ENCODE results near the gene INPP4B. TPM values are rescaled to one million over a fixed set of nuclear protein-coding genes. Genes with fewer than 3 reads are reported as not detected.

The INPP4B gene
- polyA plus RNA-seq, 1 of the 3 experiments (the other 2 are of a cell fraction): 0.08 TPM

- Histone ChIP-seq H3K9me3 (no peaks in the 10 kb centered on the region), H3K4me2 (no peak overlapping the region), H3K36me3 (replicated peaks in 1 of 2; ENCODE audit: control insufficient read depth in 1 of 2, insufficient read depth in 2 of 2, low read length in 1 of 2) (no peaks in the 10 kb centered on the region)
These were observed 44.1 kb downstream of the INPP4B start for GRCh38 chr4:142801966-142802365.

DNA sequence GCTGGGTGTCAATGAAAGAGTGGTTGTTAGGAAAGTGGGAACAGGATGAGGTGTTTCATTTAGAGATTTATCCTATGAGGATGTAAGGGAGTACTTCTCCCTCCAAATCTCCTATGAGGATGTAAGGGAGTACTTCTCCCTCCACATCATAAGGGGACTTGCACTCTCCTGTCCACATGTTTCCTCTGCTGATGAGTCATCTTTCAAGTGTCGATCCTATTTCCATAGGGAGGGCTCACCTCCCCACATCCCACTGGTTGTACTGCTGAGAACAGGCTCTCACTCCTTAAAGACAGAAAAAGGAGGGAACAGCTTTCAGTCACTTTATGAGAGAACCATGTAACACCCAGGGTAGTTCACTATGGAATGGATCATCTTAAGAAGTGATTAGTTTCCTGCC is 65.0 kb downstream of the INPP4B start:
- no peak overlapping the region for H3K4me3 ChIP-seq (ENCODE audit: low read depth in 2 of 2, low read length in 1 of 2)
- H3K4me1 ChIP-seq (ENCODE audit: control insufficient read depth in 1 of 2, insufficient read depth in 2 of 2, low read depth in 1 of 2, low read length in 1 of 2): no peaks in the 10 kb centered on the region
- no peaks in the 10 kb centered on the region for H3K36me3 ChIP-seq (replicated peaks in 1 of 2; ENCODE audit: control insufficient read depth in 1 of 2, insufficient read depth in 2 of 2, low read length in 1 of 2)
- DNase-seq: no peak
- no peaks in the 10 kb centered on the region for H3K9me2 ChIP-seq
- H2AFZ ChIP-seq (ENCODE audit: low read depth): no peak overlapping the region
- POLR2A ChIA-PET: no interaction called here
- CTCF ChIA-PET: interaction anchor here (0.6 kb wide), 1 partner anchor 371 kb away, joined by 3 read pairs; no protein-coding TSS in a partner anchor
- H3K79me2 ChIP-seq (ENCODE audit: insufficient read depth): no peaks in the 10 kb centered on the region
- WGBS (ENCODE audit: low lambda C conversion rate): 33% methylated on average over 1 of the region's 1 CpG
- no peak overlapping the region for H3K27ac ChIP-seq (ENCODE audit: low read depth in 2 of 2, low read length in 1 of 2)
- H3K9ac ChIP-seq: no peak overlapping the region
- H3K4me2 ChIP-seq: no peak overlapping the region
- H3K9me3 ChIP-seq: no peaks in the 10 kb centered on the region
- no peaks in the 10 kb centered on the region for H3K27me3 ChIP-seq (ENCODE audit: insufficient read depth)
- H3F3A ChIP-seq (replicated peaks; ENCODE audit: insufficient read depth): no peaks in the 10 kb centered on the region
- no peaks in the 10 kb centered on the region for H4K20me1 ChIP-seq (ENCODE audit: insufficient read depth)
- TF ChIP-seq, protein P1, sequence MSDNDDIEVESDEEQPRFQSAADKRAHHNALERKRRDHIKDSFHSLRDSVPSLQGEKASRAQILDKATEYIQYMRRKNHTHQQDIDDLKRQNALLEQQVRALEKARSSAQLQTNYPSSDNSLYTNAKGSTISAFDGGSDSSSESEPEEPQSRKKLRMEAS (IDR thresholded peaks at IDR 0.05; ENCODE audit: low read depth): no peak
- TF ChIP-seq JUND (IDR thresholded peaks at IDR 0.05) (no peak), POLR2AphosphoS5 (IDR thresholded peaks at IDR 0.05; ENCODE audit: low read depth, low read length) (no peak), GABPA (IDR thresholded peaks at IDR 0.05; ENCODE audit: low read depth) (no peak), ZBTB33 (IDR thresholded peaks at IDR 0.05; ENCODE audit: borderline replicate concordance, low read depth) (no peak), TEAD4 (IDR thresholded peaks at IDR 0.05; ENCODE audit: borderline replicate concordance, insufficient read depth) (no peak), FOXJ3 (CRISPR knock-in tag; IDR thresholded peaks at IDR 0.05) (no peak), RAD21 (IDR thresholded peaks at IDR 0.05; ENCODE audit: low read length) (no peak), YY1 (IDR thresholded peaks at IDR 0.05; ENCODE audit: low read depth) (no peak), NFIC (IDR thresholded peaks at IDR 0.05; ENCODE audit: borderline replicate concordance) (no peak), ELF1 (IDR thresholded peaks at IDR 0.05) (no peak), EP300 (IDR thresholded peaks at IDR 0.05; ENCODE audit: borderline replicate concordance in 1 of 2, low read depth in 1 of 2, low read length in 1 of 2) (no peak)

More at GRCh38 chr4:142801966-142802365, 44.1 kb downstream of the INPP4B start:
- TF ChIP-seq EP300 (IDR thresholded peaks at IDR 0.05; ENCODE audit: borderline replicate concordance in 1 of 2, low read depth in 1 of 2, low read length in 1 of 2): no peak
- no peak for TF ChIP-seq FOXM1 (IDR thresholded peaks at IDR 0.05; ENCODE audit: low read depth)
- no peak for TF ChIP-seq CHD2 (IDR thresholded peaks at IDR 0.05; ENCODE audit: low read length, partially characterized antibody)
- TF ChIP-seq POLR2AphosphoS5 (IDR thresholded peaks at IDR 0.05; ENCODE audit: low read depth, low read length): no peak
- TF ChIP-seq SMC3 (IDR thresholded peaks at IDR 0.05; ENCODE audit: low read depth, low read length): no peak
- TF ChIP-seq, protein P1 (IDR thresholded peaks at IDR 0.05; ENCODE audit: low read depth): no peak
- TF ChIP-seq NFIC (IDR thresholded peaks at IDR 0.05; ENCODE audit: borderline replicate concordance): no peak
- TF ChIP-seq, protein P2, sequence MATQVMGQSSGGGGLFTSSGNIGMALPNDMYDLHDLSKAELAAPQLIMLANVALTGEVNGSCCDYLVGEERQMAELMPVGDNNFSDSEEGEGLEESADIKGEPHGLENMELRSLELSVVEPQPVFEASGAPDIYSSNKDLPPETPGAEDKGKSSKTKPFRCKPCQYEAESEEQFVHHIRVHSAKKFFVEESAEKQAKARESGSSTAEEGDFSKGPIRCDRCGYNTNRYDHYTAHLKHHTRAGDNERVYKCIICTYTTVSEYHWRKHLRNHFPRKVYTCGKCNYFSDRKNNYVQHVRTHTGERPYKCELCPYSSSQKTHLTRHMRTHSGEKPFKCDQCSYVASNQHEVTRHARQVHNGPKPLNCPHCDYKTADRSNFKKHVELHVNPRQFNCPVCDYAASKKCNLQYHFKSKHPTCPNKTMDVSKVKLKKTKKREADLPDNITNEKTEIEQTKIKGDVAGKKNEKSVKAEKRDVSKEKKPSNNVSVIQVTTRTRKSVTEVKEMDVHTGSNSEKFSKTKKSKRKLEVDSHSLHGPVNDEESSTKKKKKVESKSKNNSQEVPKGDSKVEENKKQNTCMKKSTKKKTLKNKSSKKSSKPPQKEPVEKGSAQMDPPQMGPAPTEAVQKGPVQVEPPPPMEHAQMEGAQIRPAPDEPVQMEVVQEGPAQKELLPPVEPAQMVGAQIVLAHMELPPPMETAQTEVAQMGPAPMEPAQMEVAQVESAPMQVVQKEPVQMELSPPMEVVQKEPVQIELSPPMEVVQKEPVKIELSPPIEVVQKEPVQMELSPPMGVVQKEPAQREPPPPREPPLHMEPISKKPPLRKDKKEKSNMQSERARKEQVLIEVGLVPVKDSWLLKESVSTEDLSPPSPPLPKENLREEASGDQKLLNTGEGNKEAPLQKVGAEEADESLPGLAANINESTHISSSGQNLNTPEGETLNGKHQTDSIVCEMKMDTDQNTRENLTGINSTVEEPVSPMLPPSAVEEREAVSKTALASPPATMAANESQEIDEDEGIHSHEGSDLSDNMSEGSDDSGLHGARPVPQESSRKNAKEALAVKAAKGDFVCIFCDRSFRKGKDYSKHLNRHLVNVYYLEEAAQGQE (IDR thresholded peaks at IDR 0.05; ENCODE audit: low read depth, low read length): no peak
- no peak overlapping the region for H2AFZ ChIP-seq (ENCODE audit: low read depth)
- no peaks in the 10 kb centered on the region for H3F3A ChIP-seq (replicated peaks; ENCODE audit: insufficient read depth)
- 86% methylated on average over 2 of the region's 2 CpGs for WGBS (ENCODE audit: low lambda C conversion rate)
- ChIA-PET POLR2A (no interaction called here), CTCF (no interaction called here)
- H3K4me1 ChIP-seq (ENCODE audit: control insufficient read depth in 1 of 2, insufficient read depth in 2 of 2, low read depth in 1 of 2, low read length in 1 of 2): no peaks in the 10 kb centered on the region
- H3K4me3 ChIP-seq (ENCODE audit: low read depth in 2 of 2, low read length in 1 of 2): no peak overlapping the region
- H3K27ac ChIP-seq (ENCODE audit: low read depth in 2 of 2, low read length in 1 of 2): no peak overlapping the region
- H4K20me1 ChIP-seq (ENCODE audit: insufficient read depth): no peaks in the 10 kb centered on the region
- DNase-seq: no peak
- H3K9me2 ChIP-seq: no peaks in the 10 kb centered on the region
- H3K27me3 ChIP-seq (ENCODE audit: insufficient read depth): no peaks in the 10 kb centered on the region
- no peaks in the 10 kb centered on the region for H3K79me2 ChIP-seq (ENCODE audit: insufficient read depth)
- no peak overlapping the region for H3K9ac ChIP-seq
